GM06990 (cell line): ENCODE data around the gene SERTAD2.

Experiments used
- DNase-seq: peaks from one replicate; pipeline ENCODE4 v3.0.0-alpha.2; 2011; ENCODE audit not compliant: insufficient read length; ENCODE audit errors: extremely low read depth
- H3K27me3 ChIP-seq: replicated peaks from 2 replicates; pipeline ENCODE4 v1.6.0; 2011; ENCODE audit warnings: low read length; ENCODE audit not compliant: control insufficient read depth, insufficient read depth
- H3K36me3 ChIP-seq: 2 replicates; pipeline ENCODE4 v1.5.1; 2011; ENCODE audit warnings: low read length; ENCODE audit not compliant: control insufficient read depth, insufficient read depth
- H3K4me3 ChIP-seq: replicated peaks from 2 replicates; pipeline ENCODE4 v1.5.1; 2011; ENCODE audit warnings: low read depth, mild to moderate bottlenecking, control low read depth, low read length
- TF ChIP-seq, protein P1 (sequence below): IDR thresholded peaks from 2 replicates; pipeline ENCODE4 v1.5.1; 2011; ENCODE audit warnings: low read length, control low read depth, mild to moderate bottlenecking, inconsistent platforms; ENCODE audit not compliant: insufficient read depth, poor library complexity, severe bottlenecking

Gene SERTAD2

DNA sequence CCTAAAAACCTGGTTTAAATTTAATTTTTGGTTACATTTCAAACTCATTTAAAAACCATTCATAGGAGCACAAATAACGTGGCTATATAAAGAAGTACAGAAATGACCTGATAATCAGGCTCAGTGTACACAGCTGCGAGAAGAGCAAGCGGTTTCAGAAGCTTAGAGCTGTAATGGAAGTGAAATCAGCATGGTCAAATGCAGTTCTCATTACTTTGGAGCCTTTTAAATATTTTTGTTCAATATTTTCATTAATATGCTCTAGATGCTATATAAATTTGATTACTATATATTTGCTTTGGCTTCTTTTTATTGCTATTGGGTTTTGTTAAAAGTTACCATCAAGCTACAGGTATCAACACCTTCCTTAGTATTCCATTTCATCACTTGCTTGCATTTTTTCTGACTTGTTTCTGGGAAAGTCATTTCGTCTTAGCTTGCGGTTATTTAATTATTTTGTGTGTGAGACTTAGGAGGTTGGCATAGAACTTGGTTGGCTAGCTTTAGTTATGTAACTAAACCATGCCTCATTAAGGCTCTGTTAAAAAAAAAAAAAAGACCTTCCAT lies 70.9 kb downstream of the SERTAD2 start:
- Histone ChIP-seq H3K4me3 (no peak overlapping the region), H3K27me3 (no peaks in the 10 kb centered on the region), H3K36me3 (no peaks in the 10 kb centered on the region; the same call in none of the 2 replicates)
- DNase-seq = peak; percentile 56
- TF ChIP-seq, protein P1, sequence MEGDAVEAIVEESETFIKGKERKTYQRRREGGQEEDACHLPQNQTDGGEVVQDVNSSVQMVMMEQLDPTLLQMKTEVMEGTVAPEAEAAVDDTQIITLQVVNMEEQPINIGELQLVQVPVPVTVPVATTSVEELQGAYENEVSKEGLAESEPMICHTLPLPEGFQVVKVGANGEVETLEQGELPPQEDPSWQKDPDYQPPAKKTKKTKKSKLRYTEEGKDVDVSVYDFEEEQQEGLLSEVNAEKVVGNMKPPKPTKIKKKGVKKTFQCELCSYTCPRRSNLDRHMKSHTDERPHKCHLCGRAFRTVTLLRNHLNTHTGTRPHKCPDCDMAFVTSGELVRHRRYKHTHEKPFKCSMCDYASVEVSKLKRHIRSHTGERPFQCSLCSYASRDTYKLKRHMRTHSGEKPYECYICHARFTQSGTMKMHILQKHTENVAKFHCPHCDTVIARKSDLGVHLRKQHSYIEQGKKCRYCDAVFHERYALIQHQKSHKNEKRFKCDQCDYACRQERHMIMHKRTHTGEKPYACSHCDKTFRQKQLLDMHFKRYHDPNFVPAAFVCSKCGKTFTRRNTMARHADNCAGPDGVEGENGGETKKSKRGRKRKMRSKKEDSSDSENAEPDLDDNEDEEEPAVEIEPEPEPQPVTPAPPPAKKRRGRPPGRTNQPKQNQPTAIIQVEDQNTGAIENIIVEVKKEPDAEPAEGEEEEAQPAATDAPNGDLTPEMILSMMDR = no peak

DNA sequence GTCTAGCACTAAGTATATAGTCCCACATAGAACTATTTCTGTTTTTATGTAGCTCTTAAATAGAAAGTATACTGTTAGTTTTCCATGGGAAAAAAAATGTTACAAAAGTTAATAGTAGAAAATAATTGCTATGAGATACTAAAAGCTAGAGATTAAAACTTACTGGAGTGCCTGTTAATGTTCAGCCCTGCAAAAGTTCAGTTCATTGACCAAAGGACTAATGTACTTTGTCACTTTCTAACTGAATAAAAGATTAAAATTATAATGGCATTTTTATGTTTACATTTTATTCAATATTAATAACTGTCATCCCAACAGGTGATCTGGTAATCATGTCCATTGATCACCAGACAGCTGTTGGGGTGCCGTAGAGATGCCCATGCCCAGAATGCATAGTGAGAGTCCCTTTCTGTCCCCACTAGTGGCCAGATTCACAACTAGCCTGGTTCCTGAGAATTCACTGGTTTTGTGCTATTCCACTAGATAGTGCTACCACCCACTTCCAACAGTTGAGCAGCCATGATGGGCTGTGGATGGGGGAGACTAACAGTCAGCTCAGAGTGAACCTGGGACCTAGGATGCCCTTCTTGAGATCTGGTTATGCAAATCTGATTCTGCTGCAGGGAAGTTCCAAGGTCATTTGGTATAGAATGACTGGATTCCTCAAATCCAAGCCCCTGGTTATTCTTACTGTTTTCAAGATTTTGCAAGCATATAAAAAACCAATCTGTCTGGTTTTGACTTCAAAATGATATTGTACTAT lies 71.8 kb downstream of the SERTAD2 start:
- H3K36me3 ChIP-seq = peaks cover 1% of the 10 kb centered on the region
- no peaks in the 10 kb centered on the region for H3K27me3 ChIP-seq
- no peak overlapping the region; the same call in none of the 2 replicates for H3K4me3 ChIP-seq
- DNase-seq = no peak
- TF ChIP-seq, protein P1 = no peak
